MM.1S (cell line): ENCODE results near the gene LNPEP.

Experiments used
- DNase-seq: peaks from one replicate; pipeline ENCODE4 v3.0.0-alpha.2; 2015
- H2AFZ ChIP-seq: fragments of 300-600 bp; sonication (generic); 2 replicates; pipeline ENCODE4 v1.6.0; 2016; ENCODE audit warnings: antibody characterized with exemption, low read length
- H3F3A ChIP-seq: fragments of 300-600 bp; sonication (generic); 2 replicates; pipeline ENCODE4 v1.6.1; 2016; ENCODE audit warnings: mild to moderate bottlenecking, antibody characterized with exemption, low read length, moderate library complexity, mixed read lengths; ENCODE audit not compliant: insufficient read depth
- H3K27ac ChIP-seq: fragments of 300-600 bp; sonication (generic); 2 replicates; pipeline ENCODE4 v1.5.1; 2016; ENCODE audit warnings: mild to moderate bottlenecking, low read length
- H3K27me3 ChIP-seq: fragments of 300-600 bp; sonication (generic); replicated peaks from 2 replicates; pipeline ENCODE4 v1.6.0; 2016; ENCODE audit warnings: low read length; ENCODE audit not compliant: insufficient read depth
- H3K36me3 ChIP-seq: fragments of 300-600 bp; sonication (generic); replicated peaks from 2 replicates; pipeline ENCODE4 v1.6.1; 2016; ENCODE audit warnings: mild to moderate bottlenecking, low read length, mixed read lengths; ENCODE audit not compliant: insufficient read depth
- H3K4me1 ChIP-seq: fragments of 300-600 bp; sonication (generic); 2 replicates; pipeline ENCODE4 v1.6.1; 2016; ENCODE audit warnings: low read length, mixed read lengths
- H3K4me2 ChIP-seq: fragments of 300-600 bp; sonication (generic); 2 replicates; pipeline ENCODE4 v1.6.0; 2016; ENCODE audit warnings: low read depth, low read length
- H3K4me3 ChIP-seq: fragments of 300-600 bp; sonication (generic); 2 replicates; pipeline ENCODE4 v1.5.1; 2016; ENCODE audit warnings: low read length, mixed read lengths
- H3K79me2 ChIP-seq: fragments of 300-600 bp; sonication (generic); 2 replicates; pipeline ENCODE4 v1.6.1; 2016; ENCODE audit warnings: mixed run types, low read length, mixed read lengths
- H3K9ac ChIP-seq: fragments of 300-600 bp; sonication (generic); 2 replicates; pipeline ENCODE4 v1.6.1; 2016; ENCODE audit warnings: low read length, mixed read lengths
- H3K9me2 ChIP-seq: fragments of 300-600 bp; sonication (generic); replicated peaks from 2 replicates; pipeline ENCODE4 v1.6.1; 2016; ENCODE audit warnings: mild to moderate bottlenecking, low read length, mixed read lengths; ENCODE audit not compliant: insufficient read depth
- H3K9me3 ChIP-seq: fragments of 300-600 bp; sonication (generic); replicated peaks from 2 replicates; pipeline ENCODE4 v1.6.1; 2016; ENCODE audit warnings: mild to moderate bottlenecking, low read length, mixed read lengths; ENCODE audit not compliant: insufficient read depth
- H4K20me1 ChIP-seq: fragments of 300-600 bp; sonication (generic); 2 replicates; pipeline ENCODE4 v1.6.1; 2016; ENCODE audit warnings: mild to moderate bottlenecking, low read length, moderate library complexity, mixed read lengths; ENCODE audit not compliant: insufficient read depth
- EZH2 ChIP-seq: fragments of 300-600 bp; sonication (generic); optimal IDR thresholded peaks from 2 replicates; pipeline ENCODE3; 2017; ENCODE audit warnings: low read depth, mild to moderate bottlenecking, antibody characterized with exemption, low read length, mixed read lengths
- EZH2phosphoT487 ChIP-seq: fragments of 300-600 bp; sonication (generic); IDR thresholded peaks from 2 replicates; pipeline ENCODE4 v1.6.1; 2018; ENCODE audit warnings: antibody characterized with exemption, low read length
- TF ChIP-seq, protein P1 (sequence below): fragments of 300-600 bp; sonication (generic); IDR thresholded peaks from 2 replicates; pipeline ENCODE4 v1.5.1; 2016; ENCODE audit warnings: antibody characterized with exemption, low read length, mixed read lengths

Gene LNPEP

DNA sequence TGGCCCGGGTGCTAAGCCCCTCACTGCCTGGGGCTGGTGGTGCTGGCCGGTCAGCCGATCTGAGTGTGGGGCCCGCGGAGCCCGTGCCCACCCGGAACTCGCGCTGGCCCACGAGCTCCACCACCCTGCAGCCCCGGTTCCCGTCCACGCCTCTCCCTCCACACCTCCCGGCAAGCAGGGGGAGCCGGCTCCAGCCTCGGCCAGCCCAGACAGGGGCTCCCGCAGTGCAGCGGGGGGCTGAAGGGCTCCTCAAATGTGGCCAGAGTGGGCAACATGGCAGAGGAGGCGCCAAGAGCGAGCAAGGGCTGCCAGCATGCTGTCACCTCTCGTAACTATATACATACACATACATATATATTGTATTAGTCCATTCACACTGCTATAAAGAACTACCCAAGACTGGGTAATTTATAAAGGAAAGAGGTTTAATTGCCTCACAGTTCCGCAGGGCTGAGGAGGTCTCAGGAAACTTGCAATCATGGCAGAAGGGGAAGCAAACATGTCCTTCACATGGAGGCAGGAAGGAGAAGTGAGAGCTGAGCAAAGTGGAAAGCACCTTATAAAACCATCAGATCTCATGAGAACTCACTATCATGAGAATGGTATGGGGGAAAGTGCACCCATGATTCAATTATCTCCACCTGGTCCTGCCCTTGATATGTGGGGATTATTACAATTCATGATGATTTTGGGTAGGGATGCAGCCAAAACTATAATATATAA, 149.7 kb downstream of the LNPEP start:
- Histone ChIP-seq H3K9me3 (no peaks in the 10 kb centered on the region), H3F3A (no peaks in the 10 kb centered on the region), H3K4me3 (no peak overlapping the region), H2AFZ (no peak overlapping the region), H3K4me2 (no peak overlapping the region), H3K36me3 (no peaks in the 10 kb centered on the region), H3K27me3 (no peaks in the 10 kb centered on the region), H3K4me1 (no peaks in the 10 kb centered on the region), H3K9ac (no peak overlapping the region), H3K79me2 (no peaks in the 10 kb centered on the region), H4K20me1 (no peaks in the 10 kb centered on the region), H3K27ac (no peak overlapping the region), H3K9me2 (no peaks in the 10 kb centered on the region)
- no peak for TF ChIP-seq EZH2
- TF ChIP-seq, protein P1, sequence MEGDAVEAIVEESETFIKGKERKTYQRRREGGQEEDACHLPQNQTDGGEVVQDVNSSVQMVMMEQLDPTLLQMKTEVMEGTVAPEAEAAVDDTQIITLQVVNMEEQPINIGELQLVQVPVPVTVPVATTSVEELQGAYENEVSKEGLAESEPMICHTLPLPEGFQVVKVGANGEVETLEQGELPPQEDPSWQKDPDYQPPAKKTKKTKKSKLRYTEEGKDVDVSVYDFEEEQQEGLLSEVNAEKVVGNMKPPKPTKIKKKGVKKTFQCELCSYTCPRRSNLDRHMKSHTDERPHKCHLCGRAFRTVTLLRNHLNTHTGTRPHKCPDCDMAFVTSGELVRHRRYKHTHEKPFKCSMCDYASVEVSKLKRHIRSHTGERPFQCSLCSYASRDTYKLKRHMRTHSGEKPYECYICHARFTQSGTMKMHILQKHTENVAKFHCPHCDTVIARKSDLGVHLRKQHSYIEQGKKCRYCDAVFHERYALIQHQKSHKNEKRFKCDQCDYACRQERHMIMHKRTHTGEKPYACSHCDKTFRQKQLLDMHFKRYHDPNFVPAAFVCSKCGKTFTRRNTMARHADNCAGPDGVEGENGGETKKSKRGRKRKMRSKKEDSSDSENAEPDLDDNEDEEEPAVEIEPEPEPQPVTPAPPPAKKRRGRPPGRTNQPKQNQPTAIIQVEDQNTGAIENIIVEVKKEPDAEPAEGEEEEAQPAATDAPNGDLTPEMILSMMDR = no peak
- TF ChIP-seq EZH2phosphoT487 = no peak
- no peak for DNase-seq
